ENCODE results near the gene DDT. TPM values are rescaled to one million over a fixed set of nuclear protein-coding genes. Genes with fewer than 3 reads are reported as not detected.
"Not testable (repeated sequence)": the region's sequence is repeated elsewhere in the genome, so short reads cannot be mapped to it uniquely, and the experiment has no call there.

DDT gene
- polyA plus RNA-seq, 3 donors, result 115 to 192 (median 138) TPM

GRCh38 chr22:23953485-23953884 is 20.8 kb downstream of the DDT start:
- H3K9me3 Mint-ChIP-seq; H3K79me2 ChIP-seq (ENCODE audit: insufficient read depth, low read length); H3K4me1 ChIP-seq (ENCODE audit: control insufficient read depth in 1 of 2, insufficient read depth in 2 of 2, low read length in 2 of 2); H3K36me3 Mint-ChIP-seq; H3K9ac ChIP-seq (ENCODE audit: insufficient read depth, low read length, poor library complexity, severe bottlenecking); H3K36me3 ChIP-seq (replicated peaks in 1 of 2; ENCODE audit: control insufficient read depth in 1 of 2, insufficient read depth in 2 of 2, low read length in 2 of 2); H3K4me3 ChIP-seq (replicated peaks in 1 of 3; ENCODE audit: low read depth in 2 of 3, low read length in 3 of 3); H3K4me1 Mint-ChIP-seq; H3K27me3 ChIP-seq (ENCODE audit: control insufficient read depth in 2 of 2, insufficient read depth in 2 of 2, low read length in 2 of 2); H3K4me2 ChIP-seq (replicated peaks; ENCODE audit: extremely low read depth, low read length, poor library complexity, severe bottlenecking); H3K9me3 ChIP-seq (replicated peaks in 1 of 2; ENCODE audit: control insufficient read depth in 1 of 2, insufficient read depth in 1 of 2, low read length in 2 of 2); DNase-seq; H2AFZ ChIP-seq (ENCODE audit: insufficient read depth, low read depth, low read length, poor library complexity, severe bottlenecking); H4K20me1 ChIP-seq (ENCODE audit: insufficient read depth, low read length); H3K27ac ChIP-seq (ENCODE audit: low read depth in 1 of 2, low read length in 2 of 2); H3K27me3 Mint-ChIP-seq (ENCODE audit: low read depth in 3 of 3); H3K27ac Mint-ChIP-seq; H3K4me3 Mint-ChIP-seq; intact Hi-C loops (cut with micrococcal nuclease): not testable (repeated sequence)
- WGBS (ENCODE audit: insufficient coverage), result 100% methylated on average over 1 of the region's 4 CpGs

GRCh38 chr22:23952794-23953405 is 21.3 kb downstream of the DDT start:
- H3K27me3 ChIP-seq (ENCODE audit: control insufficient read depth in 2 of 2, insufficient read depth in 2 of 2, low read length in 2 of 2); H3K9me3 ChIP-seq (replicated peaks in 1 of 2; ENCODE audit: control insufficient read depth in 1 of 2, insufficient read depth in 1 of 2, low read length in 2 of 2); H3K79me2 ChIP-seq (ENCODE audit: insufficient read depth, low read length); H3K4me3 ChIP-seq (replicated peaks in 1 of 3; ENCODE audit: low read depth in 2 of 3, low read length in 3 of 3); H3K36me3 ChIP-seq (replicated peaks in 1 of 2; ENCODE audit: control insufficient read depth in 1 of 2, insufficient read depth in 2 of 2, low read length in 2 of 2); H4K20me1 ChIP-seq (ENCODE audit: insufficient read depth, low read length); H3K27ac ChIP-seq (ENCODE audit: low read depth in 1 of 2, low read length in 2 of 2); H3K9ac ChIP-seq (ENCODE audit: insufficient read depth, low read length, poor library complexity, severe bottlenecking); H2AFZ ChIP-seq (ENCODE audit: insufficient read depth, low read depth, low read length, poor library complexity, severe bottlenecking); H3K36me3 Mint-ChIP-seq; H3K27me3 Mint-ChIP-seq (ENCODE audit: low read depth in 3 of 3); H3K27ac Mint-ChIP-seq; H3K4me3 Mint-ChIP-seq; DNase-seq; H3K4me1 Mint-ChIP-seq; H3K4me2 ChIP-seq (replicated peaks; ENCODE audit: extremely low read depth, low read length, poor library complexity, severe bottlenecking); H3K9me3 Mint-ChIP-seq; intact Hi-C loops (cut with micrococcal nuclease); H3K4me1 ChIP-seq (ENCODE audit: control insufficient read depth in 1 of 2, insufficient read depth in 2 of 2, low read length in 2 of 2): not testable (repeated sequence)
- 88% methylated on average over 8 of the region's 11 CpGs for WGBS (ENCODE audit: insufficient coverage)

- H3K36me3 Mint-ChIP-seq; H3K4me2 ChIP-seq (replicated peaks; ENCODE audit: extremely low read depth, low read length, poor library complexity, severe bottlenecking); H3K79me2 ChIP-seq (ENCODE audit: insufficient read depth, low read length); H3K27ac ChIP-seq (ENCODE audit: low read depth in 1 of 2, low read length in 2 of 2); H3K27me3 Mint-ChIP-seq (ENCODE audit: low read depth in 3 of 3); intact Hi-C loops (cut with micrococcal nuclease); H3K9me3 Mint-ChIP-seq; H3K27me3 ChIP-seq (ENCODE audit: control insufficient read depth in 2 of 2, insufficient read depth in 2 of 2, low read length in 2 of 2); H3K9me3 ChIP-seq (replicated peaks in 1 of 2; ENCODE audit: control insufficient read depth in 1 of 2, insufficient read depth in 1 of 2, low read length in 2 of 2); H3K4me3 Mint-ChIP-seq; H3K4me1 ChIP-seq (ENCODE audit: control insufficient read depth in 1 of 2, insufficient read depth in 2 of 2, low read length in 2 of 2); H3K36me3 ChIP-seq (replicated peaks in 1 of 2; ENCODE audit: control insufficient read depth in 1 of 2, insufficient read depth in 2 of 2, low read length in 2 of 2); H3K4me1 Mint-ChIP-seq; H4K20me1 ChIP-seq (ENCODE audit: insufficient read depth, low read length); H2AFZ ChIP-seq (ENCODE audit: insufficient read depth, low read depth, low read length, poor library complexity, severe bottlenecking); DNase-seq; H3K27ac Mint-ChIP-seq; H3K9ac ChIP-seq (ENCODE audit: insufficient read depth, low read length, poor library complexity, severe bottlenecking); H3K4me3 ChIP-seq (replicated peaks in 1 of 3; ENCODE audit: low read depth in 2 of 3, low read length in 3 of 3): not testable (repeated sequence)
- WGBS (ENCODE audit: insufficient coverage), result 88% methylated on average over 1 of the region's 2 CpGs
Observed at GRCh38 chr22:23951383-23951782, 22.9 kb downstream of the DDT start.

- H3K27ac ChIP-seq (ENCODE audit: low read depth in 1 of 2, low read length in 2 of 2); H3K27ac Mint-ChIP-seq; H3K4me1 ChIP-seq (ENCODE audit: control insufficient read depth in 1 of 2, insufficient read depth in 2 of 2, low read length in 2 of 2); H3K4me2 ChIP-seq (replicated peaks; ENCODE audit: extremely low read depth, low read length, poor library complexity, severe bottlenecking); H3K36me3 Mint-ChIP-seq; H3K27me3 ChIP-seq (ENCODE audit: control insufficient read depth in 2 of 2, insufficient read depth in 2 of 2, low read length in 2 of 2); H3K4me3 ChIP-seq (replicated peaks in 1 of 3; ENCODE audit: low read depth in 2 of 3, low read length in 3 of 3); H3K4me1 Mint-ChIP-seq; H3K9me3 ChIP-seq (replicated peaks in 1 of 2; ENCODE audit: control insufficient read depth in 1 of 2, insufficient read depth in 1 of 2, low read length in 2 of 2); H3K36me3 ChIP-seq (replicated peaks in 1 of 2; ENCODE audit: control insufficient read depth in 1 of 2, insufficient read depth in 2 of 2, low read length in 2 of 2); intact Hi-C loops (cut with micrococcal nuclease); H4K20me1 ChIP-seq (ENCODE audit: insufficient read depth, low read length); H2AFZ ChIP-seq (ENCODE audit: insufficient read depth, low read depth, low read length, poor library complexity, severe bottlenecking); DNase-seq; H3K9me3 Mint-ChIP-seq; H3K27me3 Mint-ChIP-seq (ENCODE audit: low read depth in 3 of 3); H3K9ac ChIP-seq (ENCODE audit: insufficient read depth, low read length, poor library complexity, severe bottlenecking); H3K4me3 Mint-ChIP-seq; H3K79me2 ChIP-seq (ENCODE audit: insufficient read depth, low read length): not testable (repeated sequence)
- 88% methylated on average over 9 of the region's 18 CpGs for WGBS (ENCODE audit: insufficient coverage)
Observed at GRCh38 chr22:23949764-23950163, 24.5 kb downstream of the DDT start.
